Skeletal muscle tissue (tissue), 4 donors: ENCODE measurements around the gene ZNF292. TPM values are rescaled to one million over a fixed set of nuclear protein-coding genes. Genes with fewer than 3 reads are reported as not detected.
"Not testable (repeated sequence)": the region's sequence is repeated elsewhere in the genome, so short reads cannot be mapped to it uniquely, and the experiment has no call there.

Experiments
- H3K27ac ChIP-seq: one replicate; pipeline ENCODE4 v1.7.0; 2013; ENCODE audit warnings: mild to moderate bottlenecking, low read depth, low read length, inconsistent platforms
- H3K27me3 ChIP-seq, 3 donors: one replicate each; pipeline ENCODE4 v1.7.0; 2013; ENCODE audit warnings: low read length in 3 of 3; ENCODE audit not compliant: control insufficient read depth in 3 of 3, insufficient read depth in 3 of 3
- H3K36me3 ChIP-seq, 3 donors: one replicate each; pipeline ENCODE4 v1.7.0; 2013; ENCODE audit warnings: low read length in 3 of 3; ENCODE audit not compliant: control insufficient read depth in 3 of 3, insufficient read depth in 3 of 3
- H3K4me1 ChIP-seq, 3 donors: one replicate each; pipeline ENCODE4 v1.7.0; 2013; ENCODE audit warnings: low read length in 3 of 3, mild to moderate bottlenecking in 3 of 3; ENCODE audit not compliant: control insufficient read depth in 3 of 3, insufficient read depth in 3 of 3
- H3K4me3 ChIP-seq, 3 donors: one replicate each; pipeline ENCODE4 v1.7.0; 2013; ENCODE audit warnings: low read length in 3 of 3
- H3K9ac ChIP-seq, 3 donors: one replicate each; pipeline ENCODE4 v1.7.0; 2013; ENCODE audit warnings: low read length in 3 of 3, mild to moderate bottlenecking in 3 of 3, moderate library complexity in 2 of 3, low read depth in 1 of 3
- H3K9me3 ChIP-seq, 3 donors: one replicate each; pipeline ENCODE4 v1.7.0; 2013; ENCODE audit warnings: low read length in 3 of 3; ENCODE audit not compliant: control insufficient read depth in 3 of 3
- total RNA-seq: library from RNA; depleted of rRNA; stranded (reverse); fragments of >200 nt; gene quantifications from one replicate; pipeline ENCODE4 v1.2.3, GENCODE V29; 2014
- donor health status: Osteomylitis.

ZNF292 gene
- total RNA-seq, 1 donor from 2014 or later = 38.6 TPM

DNA sequence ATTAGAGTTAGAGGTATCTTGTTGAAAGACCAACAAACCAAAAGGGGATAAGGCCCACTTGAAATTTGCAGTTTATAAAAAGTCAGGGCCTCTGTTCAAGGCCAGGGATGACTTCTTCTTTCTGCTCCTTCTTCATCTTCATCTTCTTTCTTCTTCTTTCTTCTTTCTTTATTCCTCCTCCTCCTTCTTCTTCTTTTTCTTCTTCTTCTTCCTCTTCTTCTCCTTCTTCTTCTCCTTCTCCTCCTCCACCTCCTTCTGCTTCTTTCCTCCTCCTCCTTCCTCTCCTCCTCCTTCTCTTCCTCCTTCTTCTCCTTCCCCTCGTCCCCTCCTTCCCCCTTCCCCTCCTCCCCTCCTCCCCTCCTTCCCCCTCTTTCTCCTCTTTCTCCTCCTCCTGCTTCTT is 18.4 kb upstream of the ZNF292 start:
- Histone ChIP-seq H3K4me3 (no peak overlapping the region), H3K9ac (no peak overlapping the region), H3K36me3 (no peaks in the 10 kb centered on the region), H3K27ac (no peak overlapping the region), H3K4me1 (no peaks in the 10 kb centered on the region), H3K27me3 (no peaks in the 10 kb centered on the region), H3K9me3 (no peaks in the 10 kb centered on the region)

DNA sequence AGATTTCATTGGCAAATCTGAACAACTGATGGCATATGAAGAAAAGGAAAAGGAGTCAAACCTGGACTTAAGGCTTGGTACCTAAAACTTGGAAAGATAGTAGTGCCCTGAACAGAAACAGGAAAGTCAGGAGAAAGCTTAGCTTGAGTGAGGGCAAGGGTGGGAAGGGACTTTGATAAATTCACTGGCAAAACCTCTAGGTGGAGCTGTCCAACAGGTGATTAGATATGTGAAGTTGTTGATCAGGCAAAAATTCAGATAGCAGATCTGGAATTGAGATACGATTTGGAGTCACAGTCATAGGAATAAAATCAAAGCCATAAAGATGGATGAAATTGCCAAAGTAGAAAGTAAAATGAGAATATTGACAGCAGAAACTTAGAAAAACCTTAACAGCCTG is 16.1 kb upstream of the ZNF292 start:
- no peaks in the 10 kb centered on the region for H3K36me3 ChIP-seq
- no peak overlapping the region for H3K4me3 ChIP-seq
- no peaks in the 10 kb centered on the region for H3K4me1 ChIP-seq
- H3K27me3 ChIP-seq = no peaks in the 10 kb centered on the region
- H3K27ac ChIP-seq = no peak overlapping the region
- H3K9ac ChIP-seq = no peak overlapping the region
- H3K9me3 ChIP-seq = no peaks in the 10 kb centered on the region

DNA sequence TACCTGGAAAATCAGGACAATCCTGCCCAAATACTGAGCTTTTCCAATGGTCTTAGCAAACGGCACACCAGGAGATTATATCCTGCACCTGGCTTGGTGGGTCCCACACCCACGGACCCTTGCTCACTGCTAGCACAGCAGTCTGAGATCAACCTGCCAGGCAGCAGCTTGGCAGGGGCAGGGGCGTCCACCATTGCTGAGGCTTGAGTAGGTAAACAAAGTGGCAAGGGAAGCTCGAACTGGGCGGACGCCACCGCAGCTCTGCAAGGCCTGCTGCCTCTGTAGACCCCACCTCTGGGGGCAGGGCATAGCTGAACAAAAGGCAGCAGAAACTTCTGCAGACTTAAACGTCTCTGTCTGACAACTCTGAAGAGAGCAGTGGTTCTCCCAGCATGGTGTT is 15.4 kb upstream of the ZNF292 start:
- H3K4me3 ChIP-seq, H3K36me3 ChIP-seq, H3K9me3 ChIP-seq, H3K27me3 ChIP-seq, H3K27ac ChIP-seq, H3K4me1 ChIP-seq, H3K9ac ChIP-seq: not testable (repeated sequence)

DNA sequence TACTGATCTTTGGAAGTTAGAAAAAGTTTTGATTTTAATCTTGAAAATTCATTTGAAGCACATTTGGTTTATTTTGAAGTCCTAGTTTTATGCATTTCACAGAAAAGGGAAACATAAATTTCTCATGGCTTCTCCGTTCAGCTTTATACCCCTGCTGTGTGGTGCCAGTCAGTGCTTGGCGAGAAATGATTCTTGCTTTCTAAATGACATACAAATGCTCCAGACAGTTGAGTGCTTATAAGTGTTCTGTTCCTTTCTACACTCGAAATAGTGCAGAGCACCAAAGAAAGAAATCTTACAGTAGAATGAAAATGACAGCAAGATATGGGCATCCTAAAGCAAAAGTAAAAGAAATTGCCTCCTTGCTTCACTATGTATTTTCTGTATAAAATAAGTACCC is 9.0 kb upstream of the ZNF292 start:
- Histone ChIP-seq H3K36me3 (no peaks in the 10 kb centered on the region), H3K9ac (no peak overlapping the region), H3K4me3 (no peak overlapping the region), H3K27ac (no peak overlapping the region), H3K27me3 (no peaks in the 10 kb centered on the region), H3K4me1 (peaks cover 0 to 1% (median under 1%) of the 10 kb centered on the region in 3 donors), H3K9me3 (no peaks in the 10 kb centered on the region)

DNA sequence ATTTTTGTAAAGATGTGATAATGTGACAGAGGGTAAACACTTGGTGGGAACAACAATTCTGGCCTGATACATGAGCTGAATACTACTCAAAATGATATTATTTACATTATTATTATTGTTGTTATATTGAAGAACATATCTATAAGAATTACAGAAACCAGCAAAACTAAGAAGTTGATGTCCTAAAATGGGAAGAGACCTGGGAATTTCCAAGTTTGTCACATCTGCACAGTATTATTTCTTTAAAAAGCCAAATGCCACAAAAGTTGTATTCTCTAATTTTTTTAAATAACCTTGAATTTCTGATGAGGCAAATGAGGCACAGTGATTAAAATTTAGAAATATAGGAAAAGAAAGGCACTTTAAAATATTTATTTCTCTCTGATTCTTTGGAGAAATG is 5.0 kb upstream of the ZNF292 start:
- peaks cover 20 to 27% (median 21%) of the 10 kb centered on the region in 3 donors for H3K4me1 ChIP-seq
- H3K27me3 ChIP-seq = no peaks in the 10 kb centered on the region
- H3K9ac ChIP-seq = no peak overlapping the region
- H3K27ac ChIP-seq = no peak overlapping the region
- no peaks in the 10 kb centered on the region for H3K36me3 ChIP-seq
- H3K4me3 ChIP-seq = no peak overlapping the region
- H3K9me3 ChIP-seq = no peaks in the 10 kb centered on the region

DNA sequence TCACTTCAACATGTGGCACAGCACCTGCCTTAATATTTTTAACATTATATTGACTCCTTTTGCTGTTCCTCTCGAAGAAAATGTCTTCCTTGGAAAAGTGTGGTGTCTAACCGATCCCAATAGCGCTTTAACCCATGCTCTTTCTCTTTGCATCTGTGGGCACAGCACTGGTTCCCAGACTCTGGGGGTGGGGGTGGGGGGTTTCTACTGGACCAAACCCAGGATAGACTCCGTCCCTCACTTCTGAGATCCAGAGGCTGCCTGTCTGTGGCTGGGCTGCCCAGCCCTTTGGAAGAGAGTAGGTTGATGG is 3.9 kb upstream of the ZNF292 start:
- no peaks in the 10 kb centered on the region for H3K36me3 ChIP-seq
- H3K4me3 ChIP-seq = peak overlapping the region; percentile 74 to 86 (median 78)
- H3K27me3 ChIP-seq = no peaks in the 10 kb centered on the region
- H3K27ac ChIP-seq = peak overlapping the region; percentile 70
- H3K9me3 ChIP-seq = no peaks in the 10 kb centered on the region
- peak overlapping the region; percentile 84 to 92 (median 89) for H3K9ac ChIP-seq
- H3K4me1 ChIP-seq = peaks cover 22 to 29% (median 24%) of the 10 kb centered on the region in 3 donors

DNA sequence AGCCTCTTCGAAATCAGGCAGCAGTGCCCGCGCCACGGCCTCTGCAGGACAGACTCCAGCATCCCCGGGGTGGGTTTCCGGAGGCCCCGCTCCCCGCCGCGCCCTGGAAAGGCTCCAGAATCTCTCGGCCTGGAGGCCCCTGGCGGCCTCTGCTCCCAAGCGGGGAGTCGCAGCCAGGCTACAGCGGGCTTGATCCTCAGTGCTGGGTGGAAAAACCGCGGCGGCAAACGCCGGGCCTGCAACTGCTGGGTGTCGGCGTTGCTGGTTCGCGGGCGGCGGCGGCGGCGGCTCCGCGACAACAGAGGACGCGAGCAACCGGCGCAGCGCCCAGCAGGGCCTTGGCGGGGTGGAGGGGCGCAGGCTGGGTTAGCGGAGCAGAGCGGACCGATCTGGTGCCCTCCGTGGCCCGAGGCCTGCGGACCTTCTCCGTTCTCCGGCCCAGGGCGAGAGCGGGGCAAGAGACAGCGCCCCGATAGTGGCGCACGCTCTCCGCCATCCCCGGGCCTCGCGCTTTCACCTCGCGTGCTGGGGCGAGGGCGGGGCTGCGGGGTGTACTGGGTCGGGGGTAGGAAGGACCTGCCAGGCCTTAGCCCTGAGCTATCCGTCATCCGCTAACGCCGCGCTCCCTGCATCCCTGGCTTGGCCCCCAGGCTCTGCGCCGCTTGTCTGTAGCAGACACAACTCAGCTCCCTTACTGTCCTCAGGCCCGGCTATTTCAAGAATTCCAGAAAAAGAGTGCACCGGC is 3.4 kb upstream of the ZNF292 start:
- H3K9me3 ChIP-seq = no peaks in the 10 kb centered on the region
- H3K9ac ChIP-seq = peak overlapping the region; percentile 84 to 92 (median 89)
- H3K4me3 ChIP-seq = peak overlapping the region; percentile 74 to 86 (median 78)
- peak overlapping the region; percentile 70 for H3K27ac ChIP-seq
- H3K36me3 ChIP-seq = no peaks in the 10 kb centered on the region
- no peaks in the 10 kb centered on the region for H3K27me3 ChIP-seq
- peaks cover 24 to 33% (median 26%) of the 10 kb centered on the region in 3 donors for H3K4me1 ChIP-seq

DNA sequence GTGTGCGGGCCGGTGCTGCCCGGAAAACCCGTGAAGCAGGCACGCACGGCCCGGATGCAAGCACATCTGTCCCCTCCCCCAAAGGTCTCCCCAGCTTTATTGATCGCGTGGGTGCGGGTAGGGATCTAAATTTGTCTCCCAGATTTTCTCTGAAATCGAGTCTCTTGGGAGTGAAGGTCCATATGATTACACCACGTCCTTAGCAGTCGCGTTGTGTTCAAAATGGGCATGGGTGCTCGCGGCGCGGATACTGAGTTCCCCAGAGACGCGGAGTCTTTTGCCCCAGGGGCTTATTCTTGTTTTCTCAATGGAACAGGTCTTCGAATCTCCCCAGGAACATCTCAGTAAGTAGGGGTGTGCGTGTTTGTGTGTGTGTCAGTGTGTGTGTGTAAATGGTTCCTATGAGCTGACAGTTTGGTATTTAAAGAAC is 2.8 kb upstream of the ZNF292 start:
- H3K4me1 ChIP-seq = peaks cover 24 to 37% (median 26%) of the 10 kb centered on the region in 3 donors
- H3K9ac ChIP-seq = peak overlapping the region; percentile 84 to 92 (median 89)

DNA sequence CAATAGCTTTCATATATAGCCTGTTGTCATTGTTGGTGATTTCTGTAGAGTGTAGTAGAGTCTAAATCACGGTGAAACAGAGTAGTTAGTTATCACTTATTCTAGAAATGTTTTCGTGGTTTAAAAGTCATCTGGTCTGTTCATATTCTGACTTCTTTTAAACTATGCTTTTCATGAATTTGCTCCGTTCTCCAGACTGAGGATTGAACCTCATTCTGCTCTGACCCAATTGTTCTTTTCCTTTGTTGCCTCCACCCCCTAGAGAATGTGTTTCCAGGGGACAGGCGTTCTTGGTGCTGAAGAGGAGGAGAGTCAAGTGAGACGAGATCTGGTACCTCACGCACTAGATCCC is 748 bp upstream of the ZNF292 start:
- Histone ChIP-seq H3K9me3 (no peaks in the 10 kb centered on the region), H3K27me3 (no peaks in the 10 kb centered on the region), H3K27ac (peak overlapping the region; percentile 87), H3K4me1 (peaks cover 24 to 37% (median 26%) of the 10 kb centered on the region in 3 donors), H3K4me3 (peak overlapping the region; percentile 79 to 98 (median 94)), H3K9ac (peak overlapping the region; percentile 66 to 97 (median 86)), H3K36me3 (no peaks in the 10 kb centered on the region)

More for the DNA sequence above, 2.8 kb upstream of the ZNF292 start:
- peak overlapping the region; percentile 74 to 86 (median 78) for H3K4me3 ChIP-seq
- H3K36me3 ChIP-seq = no peaks in the 10 kb centered on the region
- no peaks in the 10 kb centered on the region for H3K9me3 ChIP-seq
- no peaks in the 10 kb centered on the region for H3K27me3 ChIP-seq
- H3K27ac ChIP-seq = peak overlapping the region; percentile 70

DNA sequence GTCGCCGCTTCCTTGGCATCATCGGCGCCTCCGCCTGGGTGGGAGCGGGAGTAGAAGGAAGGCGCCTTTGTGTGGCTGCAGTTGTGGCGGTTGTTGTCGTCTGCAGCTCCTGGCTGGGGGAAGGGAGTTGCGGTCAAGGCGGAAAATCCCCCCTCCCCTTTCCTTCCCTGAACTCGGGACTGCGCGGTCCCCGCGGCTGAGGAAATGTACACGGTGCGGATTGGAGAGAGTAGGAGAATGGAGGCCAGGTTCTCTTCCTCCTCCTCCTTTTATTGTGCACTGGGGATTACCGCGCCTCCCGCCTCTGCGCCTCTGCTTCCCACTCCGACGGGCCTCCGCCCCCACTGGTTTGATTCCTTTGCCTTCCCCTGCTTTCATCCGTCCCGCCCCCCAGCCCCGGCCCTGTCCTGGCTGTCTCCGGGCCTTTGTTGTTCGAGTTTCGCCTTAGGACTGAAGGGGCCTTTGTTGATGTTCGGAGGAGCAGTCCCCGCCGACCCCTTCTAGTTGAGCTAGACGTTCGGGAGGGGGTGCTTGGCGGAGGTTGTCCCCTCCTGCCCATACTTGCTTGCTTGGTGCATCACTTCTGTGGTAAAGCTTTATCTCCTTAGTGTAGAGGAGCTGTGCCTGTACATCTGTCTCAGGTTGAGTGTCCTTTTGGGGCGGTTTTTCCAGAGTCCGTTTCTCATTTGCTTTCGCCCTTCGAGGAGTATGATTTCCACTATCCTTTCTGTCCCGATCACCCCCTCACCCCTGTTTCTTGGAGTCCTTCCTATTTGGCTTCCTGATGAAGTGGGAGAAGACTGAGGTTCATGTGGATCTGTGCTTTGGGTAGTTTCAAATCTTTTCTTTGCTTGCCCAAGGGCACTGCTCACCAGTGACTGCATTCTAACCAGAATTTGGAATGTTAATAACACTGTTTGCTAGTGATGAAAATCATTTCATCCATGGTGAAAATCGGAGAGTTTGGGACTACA is 764 bp downstream of the ZNF292 start:
- Histone ChIP-seq H3K9me3 (no peaks in the 10 kb centered on the region), H3K27me3 (no peaks in the 10 kb centered on the region), H3K4me1 (peaks cover 24 to 37% (median 26%) of the 10 kb centered on the region in 3 donors), H3K4me3 (peak overlapping the region; percentile 79 to 98 (median 94)), H3K27ac (peak overlapping the region; percentile 87), H3K9ac (peak overlapping the region; percentile 66 to 97 (median 86)), H3K36me3 (no peaks in the 10 kb centered on the region)
